ENCODE measurements around the gene MKS1. TPM values are rescaled to one million over a fixed set of nuclear protein-coding genes. Genes with fewer than 3 reads are reported as not detected.

Gene MKS1
- total and polyA plus RNA-seq, 2 donors (not counting 1 experiment from before 2014, with no cell fraction given), result 8.7 to 17.8 TPM

GRCh38 chr17:58193641-58194255 is 25.3 kb downstream of the MKS1 start:
- Histone ChIP-seq H3K9me3 (ENCODE audit: control insufficient read depth, insufficient read depth, low read depth, low read length) (no peaks in the 10 kb centered on the region), H4K20me1 (ENCODE audit: control insufficient read depth, extremely low read depth, insufficient read depth, low read length) (no peaks in the 10 kb centered on the region), H3K4me3 (replicated peaks in 1 of 4; ENCODE audit: control extremely low read depth in 1 of 4, insufficient read depth in 1 of 4, low read depth in 3 of 4, low read length in 4 of 4) (no peak overlapping the region), H3K9ac (ENCODE audit: insufficient read depth, low read length) (no peak overlapping the region), H3K4me1 (ENCODE audit: control insufficient read depth, extremely low read depth, insufficient read depth, low read length) (peaks cover 9% of the 10 kb centered on the region), H2AFZ (ENCODE audit: low read length) (no peak overlapping the region), H3K27ac (ENCODE audit: insufficient read depth, low read length) (no peak overlapping the region), H3K4me2 (ENCODE audit: extremely low read depth, insufficient read depth, low read length) (no peak overlapping the region), H3K27me3 (ENCODE audit: control insufficient read depth, insufficient read depth, low read length) (no peaks in the 10 kb centered on the region), H3K79me2 (ENCODE audit: control insufficient read depth, insufficient read depth, low read length) (no peaks in the 10 kb centered on the region), H3K36me3 (ENCODE audit: control insufficient read depth, insufficient read depth, low read length) (no peaks in the 10 kb centered on the region)
- DNase-seq (ENCODE audit: low read depth in 2 of 2), result no peak
- no peak for TF ChIP-seq EZH2 (IDR thresholded peaks at IDR 0.05; ENCODE audit: low read length, missing control alignments)
- TF ChIP-seq CTCF (conservative IDR thresholded peaks at IDR 0.05 in 1 of 2, IDR thresholded peaks at IDR 0.05 in 1 of 2; ENCODE audit: low read depth in 1 of 2, low read length in 2 of 2), result no peak

GRCh38 chr17:58192612-58193011 is 26.4 kb downstream of the MKS1 start, which contains the start of gene EPX:
Gene EPX, plus strand, starts transcription at chr17:58192726. Its CDS starts 121 bp downstream, at chr17:58192847.
- H3K27ac ChIP-seq (ENCODE audit: insufficient read depth, low read length), result no peak within 1 kb of the TSS
- no peak for DNase-seq (ENCODE audit: low read depth in 2 of 2)

More at GRCh38 chr17:58192612-58193011, 26.4 kb downstream of the MKS1 start, which contains the start of gene EPX:
- no peak within 1 kb of the TSS for H3K9ac ChIP-seq (ENCODE audit: insufficient read depth, low read length)
- peaks cover 6% of the 10 kb centered on the region for H3K27me3 ChIP-seq (ENCODE audit: control insufficient read depth, insufficient read depth, low read length)
- H3K4me1 ChIP-seq (ENCODE audit: control insufficient read depth, extremely low read depth, insufficient read depth, low read length), result peaks cover 9% of the 10 kb centered on the region
- H4K20me1 ChIP-seq (ENCODE audit: control insufficient read depth, extremely low read depth, insufficient read depth, low read length), result no peaks in the 10 kb centered on the region
- no peak for TF ChIP-seq CTCF (conservative IDR thresholded peaks at IDR 0.05 in 1 of 2, IDR thresholded peaks at IDR 0.05 in 1 of 2; ENCODE audit: low read depth in 1 of 2, low read length in 2 of 2)
- no peak for TF ChIP-seq EZH2 (IDR thresholded peaks at IDR 0.05; ENCODE audit: low read length, missing control alignments)
- no peak within 1 kb of the TSS for H2AFZ ChIP-seq (ENCODE audit: low read length)
- H3K79me2 ChIP-seq (ENCODE audit: control insufficient read depth, insufficient read depth, low read length), result no peaks in the 10 kb centered on the region
- no peaks in the 10 kb centered on the region for H3K36me3 ChIP-seq (ENCODE audit: control insufficient read depth, insufficient read depth, low read length)
- no peak within 1 kb of the TSS for H3K4me2 ChIP-seq (ENCODE audit: extremely low read depth, insufficient read depth, low read length)
- no peak within 1 kb of the TSS for H3K4me3 ChIP-seq (replicated peaks in 1 of 4; ENCODE audit: control extremely low read depth in 1 of 4, insufficient read depth in 1 of 4, low read depth in 3 of 4, low read length in 4 of 4)
- no peaks in the 10 kb centered on the region for H3K9me3 ChIP-seq (ENCODE audit: control insufficient read depth, insufficient read depth, low read depth, low read length)
